Activated CD8-positive, alpha-beta memory T cell treated with anti-CD3 and anti-CD28 coated beads for 48 hours (primary cell): ENCODE data around the gene AARSD1.
"Not testable (repeated sequence)": the region's sequence is repeated elsewhere in the genome, so short reads cannot be mapped to it uniquely, and the experiment has no call there.

Source experiments
- DNase-seq, 3 experiments: peaks; one replicate each; pipeline ENCODE4 v3.0.0-alpha.2; 2020; ENCODE audit warnings: low read depth in 2 of 3, low spot score in 2 of 3

The AARSD1 gene

DNA sequence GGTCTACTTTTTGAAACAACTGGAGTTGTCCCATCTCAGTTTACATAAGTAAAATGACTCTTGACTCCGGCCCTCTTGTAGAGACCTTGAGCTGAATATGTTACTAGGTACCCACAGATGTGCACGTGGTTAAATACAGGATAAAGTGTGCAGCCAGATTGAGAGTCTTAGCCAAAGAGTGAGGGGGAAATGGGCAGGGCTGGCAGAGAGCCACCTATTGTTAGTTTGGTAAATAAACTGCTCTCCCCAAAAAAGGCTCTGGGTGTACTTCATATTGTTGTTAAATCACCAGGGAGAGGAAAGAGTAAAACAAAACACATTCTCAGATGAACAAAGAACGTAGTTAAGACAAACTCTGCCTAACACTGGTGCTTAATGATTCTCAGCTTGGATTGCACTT, 43.3 kb downstream of the AARSD1 start:
- DNase-seq = no peak

DNA sequence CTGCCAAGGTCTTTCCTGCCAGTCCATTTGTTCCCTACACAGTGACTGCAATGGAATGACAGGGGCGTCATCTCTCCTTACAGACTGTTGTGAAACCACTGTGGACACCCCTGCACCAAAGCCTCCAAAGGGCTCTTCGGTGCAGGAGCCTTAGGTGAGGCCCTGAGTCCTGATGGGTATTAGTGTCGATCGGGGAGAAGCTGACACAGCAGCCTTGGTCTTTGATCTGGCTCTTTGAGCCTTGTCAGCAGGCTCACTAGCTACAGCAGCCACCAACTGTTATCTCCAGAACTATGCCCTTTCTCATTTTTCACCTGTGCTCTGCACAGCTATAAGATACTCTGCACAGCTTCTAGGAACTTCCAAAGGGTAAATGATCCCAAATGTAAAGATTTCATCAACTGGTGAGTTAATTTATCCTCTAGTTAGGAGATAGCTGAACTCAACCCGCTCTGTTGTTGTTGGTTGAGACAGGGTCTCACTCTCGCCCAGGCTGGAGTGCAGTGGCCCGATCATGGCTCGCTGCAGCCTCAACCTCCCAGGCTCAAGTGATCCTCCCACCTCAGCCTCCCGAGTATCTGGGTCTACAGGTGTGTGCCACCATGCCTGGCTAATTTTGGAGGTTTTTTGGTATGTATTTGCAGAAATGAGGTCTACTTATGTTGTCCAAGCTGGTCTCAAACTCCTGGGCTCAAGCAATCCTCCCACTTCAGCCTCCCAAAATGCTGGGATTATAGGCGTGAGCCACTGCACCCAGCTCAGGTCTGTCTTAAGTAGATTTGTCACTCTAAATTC, 44.0 kb downstream of the AARSD1 start:
- DNase-seq = no peak

DNA sequence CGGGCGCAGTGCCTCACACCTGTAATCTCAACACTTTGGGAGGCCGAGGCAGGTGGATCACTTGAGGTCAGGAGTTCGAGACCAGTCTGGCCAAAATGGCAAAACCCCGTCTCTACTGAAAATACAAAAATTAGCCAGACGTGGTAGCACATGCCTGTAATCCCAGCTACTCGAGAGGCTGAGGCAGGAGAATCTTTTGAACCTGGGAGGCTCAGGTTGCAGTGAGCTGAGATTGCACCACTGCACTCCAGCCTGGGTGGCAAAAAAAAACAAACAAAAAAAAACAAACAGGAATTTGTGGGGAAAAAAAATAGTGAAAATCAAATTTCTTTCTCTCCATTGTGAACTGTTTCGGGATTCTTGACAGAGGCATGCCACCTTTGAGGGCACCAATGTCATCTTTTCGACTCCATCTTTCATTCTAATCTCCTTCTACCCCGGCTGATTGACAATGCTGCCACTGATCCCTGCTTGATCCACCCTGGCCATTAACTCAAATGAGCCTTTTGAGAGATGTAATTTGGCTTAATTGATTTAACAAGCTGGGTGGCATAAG, 44.7 kb downstream of the AARSD1 start:
- not testable (repeated sequence) for DNase-seq

DNA sequence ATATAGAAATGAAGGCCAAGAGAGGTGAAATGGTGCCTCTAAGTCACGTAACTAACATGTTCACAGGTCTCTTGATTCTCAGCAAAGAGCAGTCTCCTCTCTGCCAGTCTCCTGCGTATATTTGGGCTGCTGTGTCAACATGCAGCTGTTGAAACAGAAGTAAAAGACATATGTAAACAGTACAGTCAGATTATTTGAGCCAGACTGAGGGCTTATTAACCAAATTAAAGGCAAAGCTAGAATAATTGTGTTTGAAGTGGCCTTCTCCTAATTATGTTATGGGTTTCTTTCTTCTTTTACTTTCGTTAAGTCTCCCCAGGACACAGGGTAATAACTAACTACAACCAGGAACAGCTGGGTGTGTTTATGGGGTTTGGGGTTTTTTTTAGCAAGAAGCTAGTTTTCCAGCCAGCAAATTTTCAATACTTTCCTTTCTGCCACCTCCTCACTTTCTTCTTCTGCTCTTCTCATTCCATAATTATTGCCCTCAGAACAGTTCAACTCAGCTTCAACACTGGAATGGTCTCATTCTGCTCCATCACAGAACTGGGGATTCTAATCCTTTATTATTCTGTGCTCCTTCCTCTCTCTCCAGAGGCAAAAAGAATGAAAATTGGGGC, 45.2 kb downstream of the AARSD1 start:
- no peak for DNase-seq

DNA sequence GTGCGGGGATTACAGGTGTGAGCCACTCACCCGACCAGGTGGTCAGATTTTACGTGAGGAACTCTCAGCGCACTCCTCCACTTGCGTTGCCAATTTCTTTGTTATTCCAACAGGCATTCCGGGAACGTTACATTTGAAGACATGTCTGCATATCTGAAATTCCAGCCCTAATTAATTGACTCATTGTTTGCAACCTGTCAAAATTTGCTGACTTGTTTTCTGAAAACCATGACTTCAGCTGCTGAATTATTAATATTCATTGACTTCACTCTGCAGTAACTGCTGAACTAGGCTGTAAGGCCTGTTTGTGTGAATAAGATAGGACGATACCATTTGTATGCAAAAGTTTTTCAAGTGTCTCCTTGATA, 47.0 kb downstream of the AARSD1 start:
- no peak for DNase-seq

DNA sequence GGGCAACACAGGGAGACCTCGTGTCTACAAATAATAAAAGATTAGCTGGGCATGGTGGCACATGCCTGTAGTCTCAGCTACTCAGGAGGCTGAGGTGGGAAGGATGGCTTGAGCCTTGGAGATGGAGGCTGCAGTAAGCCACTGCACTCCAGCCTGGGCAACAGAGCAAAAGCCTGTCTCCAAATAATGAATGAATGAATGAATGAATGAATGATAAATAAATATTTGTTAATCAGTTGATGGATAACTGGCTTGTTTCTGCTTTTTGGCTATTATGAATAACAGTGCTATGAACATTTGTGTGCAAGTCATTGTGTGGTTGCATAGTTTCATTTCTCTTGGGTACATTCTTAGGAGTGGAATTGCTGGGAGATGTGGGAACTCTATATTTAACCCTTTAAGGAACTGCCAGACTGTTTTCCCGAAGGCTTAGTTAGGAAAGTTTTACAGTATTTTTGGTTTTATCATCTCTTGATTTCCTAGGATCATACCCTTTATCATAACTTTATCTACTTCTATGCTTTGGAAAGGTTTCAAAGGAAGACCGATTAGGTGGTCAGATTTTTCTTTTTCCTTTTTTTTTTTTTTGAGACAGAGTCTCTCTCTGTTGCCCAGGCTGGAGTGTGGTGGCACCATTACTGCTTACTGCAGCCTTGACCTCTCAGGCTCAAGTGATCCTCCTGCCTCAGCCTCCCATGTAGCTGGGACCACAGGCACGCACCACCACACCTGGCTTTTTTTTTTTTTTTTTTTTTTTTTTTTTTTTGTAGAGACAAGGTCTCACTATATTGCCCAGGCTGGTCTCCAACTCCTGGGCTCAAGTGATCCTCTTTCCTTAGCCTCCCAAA, 47.6 kb downstream of the AARSD1 start:
- not testable (repeated sequence) for DNase-seq

DNA sequence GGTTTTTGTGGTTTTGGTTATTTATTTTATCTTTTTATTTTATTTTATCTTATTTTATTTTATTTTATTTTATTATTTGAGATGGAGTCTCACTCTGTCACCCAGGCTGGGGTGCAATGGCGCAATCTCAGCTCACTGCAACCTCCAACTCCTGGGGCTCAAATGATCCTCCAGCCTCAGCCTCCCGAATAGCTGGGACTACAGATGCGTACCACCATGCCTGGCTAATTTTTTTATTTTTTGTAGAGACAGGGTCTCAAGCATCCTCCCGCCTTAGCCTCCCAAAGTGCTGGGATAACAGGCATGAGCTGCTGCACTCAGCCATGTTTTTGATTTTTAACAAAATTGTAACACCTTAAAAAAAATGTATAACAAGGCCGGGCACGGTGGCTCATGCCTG, 49.0 kb downstream of the AARSD1 start:
- DNase-seq = not testable (repeated sequence)

DNA sequence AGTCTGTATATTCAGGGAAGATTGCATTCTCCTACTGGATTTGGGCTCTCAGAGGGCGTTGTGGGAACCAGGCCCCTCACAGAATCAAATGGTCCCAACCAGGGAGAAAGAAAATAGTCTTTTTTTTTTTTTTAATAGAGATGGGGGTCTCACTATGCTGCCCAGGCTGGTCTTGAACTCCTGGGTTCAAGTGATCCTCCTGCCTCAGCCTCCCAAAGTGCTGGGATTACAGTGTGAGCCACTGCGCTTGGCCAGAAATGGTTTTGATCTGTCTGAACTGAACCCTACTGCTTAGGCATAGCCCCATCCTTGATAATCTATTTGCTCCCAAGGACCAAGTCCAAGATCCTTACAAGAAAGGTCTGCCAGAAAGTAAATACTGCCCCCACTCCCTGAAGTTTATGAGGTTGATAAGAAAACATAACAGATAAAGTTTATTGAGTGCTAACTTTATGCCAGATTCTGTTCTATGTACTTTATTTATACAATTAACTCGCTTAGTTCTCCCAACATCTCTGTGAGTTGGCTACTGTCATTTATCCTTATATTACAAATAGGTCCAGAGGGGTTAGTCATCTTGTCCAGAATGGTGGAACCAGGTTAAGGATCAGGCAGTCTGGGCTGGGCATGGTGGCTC, 50.2 kb downstream of the AARSD1 start:
- no peak for DNase-seq

DNA sequence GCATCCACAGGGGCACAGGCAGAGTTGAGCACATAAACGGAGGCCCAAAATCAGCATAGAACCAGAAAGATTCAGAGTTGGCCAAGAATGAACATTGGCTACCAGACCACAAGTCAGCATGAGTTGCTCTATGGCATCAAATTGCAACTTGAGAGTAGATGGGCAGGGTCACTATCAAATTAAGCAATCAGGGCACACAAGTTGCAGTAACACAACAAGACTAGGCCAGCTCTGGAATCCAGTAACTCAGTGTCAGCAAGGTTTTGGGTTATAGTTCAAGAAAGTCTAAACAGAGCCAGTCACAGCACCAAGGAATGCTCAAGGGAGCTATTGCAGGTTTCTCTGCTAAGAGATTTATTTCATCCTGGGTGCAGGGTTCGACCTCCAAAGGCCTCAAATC, 50.7 kb downstream of the AARSD1 start:
- no peak for DNase-seq

DNA sequence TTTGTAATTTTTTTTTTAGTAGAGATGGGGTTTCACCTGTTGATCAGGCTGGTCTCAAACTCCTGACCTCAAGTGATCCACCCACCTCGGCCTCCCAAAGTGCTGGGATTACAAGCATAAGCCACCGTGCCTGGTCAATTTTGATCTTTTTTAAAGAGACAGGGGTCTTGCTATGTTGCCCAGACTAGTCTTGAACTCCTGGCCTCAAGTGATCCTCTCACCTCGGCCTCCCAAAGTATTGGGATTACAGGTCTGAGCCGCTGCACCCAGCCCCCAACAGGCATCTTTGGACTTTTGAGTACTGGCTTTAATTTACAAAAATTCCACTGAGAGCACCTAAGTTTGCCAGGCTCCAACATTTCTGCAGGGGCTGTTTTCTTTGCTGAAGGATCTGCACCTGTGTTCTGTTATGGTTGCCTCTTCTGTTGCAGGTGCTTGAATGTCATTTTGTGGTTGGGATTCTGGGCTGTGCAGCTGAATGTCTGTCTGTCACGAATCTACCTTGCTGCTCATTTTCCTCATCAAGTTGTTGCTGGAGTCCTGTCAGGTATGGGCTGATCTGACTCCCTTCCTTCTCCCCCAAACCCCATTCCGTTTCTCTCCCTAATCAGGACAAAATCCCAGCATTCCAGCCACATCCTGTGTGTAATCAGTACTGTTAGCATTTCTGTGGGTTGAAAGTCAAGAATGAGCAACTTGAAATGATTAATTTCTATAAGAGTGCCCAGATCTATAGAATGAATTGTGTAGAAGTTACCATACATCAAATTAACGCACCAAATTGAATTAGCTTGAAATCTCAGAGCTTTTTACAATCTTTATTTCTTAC, 55.2 kb downstream of the AARSD1 start:
- DNase-seq = no peak

DNA sequence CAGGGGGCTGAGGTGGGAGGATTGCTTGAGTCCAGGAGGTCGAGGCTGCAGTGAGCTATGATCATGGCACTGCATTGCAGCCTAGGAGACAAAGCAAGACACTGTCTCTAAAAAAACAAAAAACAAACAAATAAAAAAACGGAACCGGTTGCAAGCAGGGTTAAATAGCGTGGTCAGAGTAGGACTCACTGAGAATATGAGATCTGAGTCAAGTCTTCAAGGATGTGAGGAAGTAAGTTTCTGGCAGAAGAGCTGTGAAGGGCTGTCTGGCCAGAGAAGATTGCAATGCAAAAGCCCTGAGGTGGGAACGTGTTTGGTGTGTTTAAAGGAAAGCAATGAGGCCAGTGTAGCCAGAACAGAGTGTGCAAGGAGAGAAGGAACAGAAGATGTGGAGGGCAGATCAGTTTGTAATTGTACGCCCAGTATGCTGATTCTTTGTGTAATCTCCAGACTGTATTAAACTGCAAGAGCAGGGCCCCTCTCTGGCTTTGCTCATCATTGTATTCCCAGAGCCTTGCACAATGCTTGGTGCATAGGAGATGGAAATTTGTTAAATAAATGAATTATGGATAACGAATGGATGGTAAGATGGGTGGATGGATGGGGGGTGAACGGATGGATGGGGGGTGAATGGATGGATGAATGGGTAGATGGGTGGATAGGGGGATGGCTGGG, 57.3 kb downstream of the AARSD1 start:
- DNase-seq = no peak

DNA sequence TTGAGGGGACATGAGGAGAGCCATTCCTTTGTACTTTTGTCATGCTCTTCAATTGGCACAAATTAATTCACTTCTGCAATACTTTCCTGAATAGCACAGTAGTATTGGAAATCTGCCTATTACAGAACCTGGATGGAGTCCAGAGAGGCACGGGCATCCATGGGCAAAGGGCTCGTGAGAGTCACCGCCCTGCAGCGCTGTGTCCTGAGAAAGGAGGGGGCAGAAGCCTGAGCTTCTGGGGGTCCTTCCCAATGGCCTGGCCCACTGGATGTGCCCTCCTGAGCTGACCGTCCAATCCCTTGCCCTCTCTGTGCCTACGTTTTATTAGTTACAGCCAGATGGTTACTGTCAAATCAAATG, 60.2 kb downstream of the AARSD1 start:
- no peak for DNase-seq

DNA sequence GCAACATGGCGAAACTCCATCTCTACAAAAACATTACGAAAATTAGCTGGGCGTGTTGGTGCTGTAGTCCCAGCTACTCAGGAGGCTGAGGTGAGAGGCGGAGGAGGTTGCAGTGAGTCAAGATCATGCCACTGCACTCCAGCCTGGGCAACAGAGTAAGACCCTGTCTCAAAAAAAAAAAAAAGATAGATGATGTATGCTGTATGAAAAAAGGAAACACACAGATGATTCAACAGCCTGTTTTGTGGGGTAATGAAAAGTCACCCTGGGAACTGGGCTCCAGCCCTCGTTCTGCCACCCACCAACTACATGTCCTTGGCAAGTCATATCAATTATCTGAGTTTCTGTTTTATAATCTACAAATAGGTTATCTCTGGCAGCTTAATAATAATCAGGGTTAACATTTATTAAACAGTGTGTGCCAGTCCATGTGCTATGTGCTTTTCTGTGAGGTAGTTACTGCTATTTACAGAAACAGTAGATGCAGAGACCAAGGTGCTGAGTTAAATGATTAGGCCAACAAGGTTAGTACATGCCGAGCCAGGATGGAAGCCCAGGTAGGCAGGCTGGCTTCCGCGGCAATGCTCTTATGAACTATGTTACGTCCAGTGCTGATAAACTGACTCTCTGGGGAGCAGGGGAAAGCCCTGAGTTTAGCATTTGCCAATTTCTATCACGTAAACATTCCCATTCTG, 62.6 kb downstream of the AARSD1 start:
- no peak for DNase-seq
